Stomach (tissue), 9 donors: Measurements from ENCODE around the gene GAMT. TPM values are rescaled to one million over a fixed set of nuclear protein-coding genes. Genes with fewer than 3 reads are reported as not detected.

Experiments
- DNase-seq, 2 donors: peaks; one replicate each; pipeline versions ENCODE4 v3.0.0 to v3.0.0-alpha.2; 2013 to 2019
- H3K27ac ChIP-seq, 5 donors: fragments of 200-600 bp in 4 of 5; sonication (generic) in 4 of 5; one replicate each; pipeline ENCODE4 v1.5.1; 2013 to 2019; ENCODE audit warnings: mild to moderate bottlenecking in 1 of 5, moderate library complexity in 1 of 5
- H3K27me3 ChIP-seq, 3 donors: fragments of 200-600 bp; sonication (generic); one replicate each; pipeline ENCODE4 v1.5.1; 2017 to 2019; ENCODE audit warnings: mixed run types in 1 of 3
- H3K36me3 ChIP-seq, 4 donors: fragments of 200-600 bp; sonication (generic); 1 replicate in 3 of 4; 2 replicates in 1 of 4; pipeline ENCODE4 v1.5.1; 2016 to 2019
- H3K4me1 ChIP-seq, 4 donors: fragments of 200-600 bp; sonication (generic); one replicate each; pipeline ENCODE4 v1.5.1; 2016 to 2019
- H3K4me3 ChIP-seq, 4 donors: fragments of 200-600 bp; sonication (generic) in 3 of 4; one replicate each; pipeline ENCODE4 v1.5.1; 2016 to 2019; ENCODE audit warnings: mild to moderate bottlenecking in 1 of 4
- H3K9me3 ChIP-seq, 4 donors: fragments of 200-600 bp; sonication (generic); one replicate each; pipeline ENCODE4 v1.5.1; 2016 to 2019
- CTCF ChIP-seq, 7 experiments: fragments of 450-650 bp in 4 of 7; fragments of 200-600 bp in 3 of 7; sonication (generic) in 3 of 7; IDR thresholded peaks; one replicate each; pipeline ENCODE4 v1.5.1; 2016 to 2019; ENCODE audit warnings: antibody characterized with exemption in 7 of 7, control low read depth in 2 of 7, mild to moderate bottlenecking in 1 of 7
- EP300 ChIP-seq: sonication (generic); formaldehyde crosslinking; IDR thresholded peaks from one replicate; pipeline ENCODE4 v1.6.1; 2017; ENCODE audit warnings: antibody characterized with exemption
- POLR2A ChIP-seq, 4 donors: fragments of 450-650 bp; IDR thresholded peaks; one replicate each; pipeline ENCODE4 v1.6.1; 2016; ENCODE audit warnings: antibody characterized with exemption in 4 of 4, control low read depth in 2 of 4, mild to moderate bottlenecking in 1 of 4, moderate library complexity in 1 of 4
- POLR2AphosphoS5 ChIP-seq, 3 donors: sonication (generic); formaldehyde crosslinking; IDR thresholded peaks; one replicate each; pipeline ENCODE4 v1.6.1; 2016; ENCODE audit warnings: antibody characterized with exemption in 3 of 3
- WGBS, 5 donors: extraction: QIAGEN DNeasy Blood & Tissue Kit in 3 of 5; methylation state at CpG; one replicate each; pipeline versions ENCODE4 v1.1.5 to v1.1.7; 2013 to 2018; 5-methylcytosine and 5-hydroxymethylcytosine counted together
- intact Hi-C: fragments of 100-400 bp; cut with DNase I; formaldehyde crosslinking; loops from one replicate; pipeline ENCODE4 v1.15.1; 2023; ENCODE audit warnings: low total_unique reads
- polyA plus RNA-seq, 3 donors: library from polyadenylated mRNA; stranded (reverse); fragments of 200-250 nt; gene quantifications; one replicate each; pipeline ENCODE4 v1.2.3, GENCODE V29; 2013
- total RNA-seq, 5 donors: library from RNA; depleted of rRNA; stranded (reverse); fragments of >200 nt; gene quantifications; one replicate each; pipeline versions ENCODE4 v1.1.0 to v1.2.3, GENCODE V29; 2014 to 2016
- donor health status: healthy with polysubstance abuse.
- donor health status: Bipolar disorder and iron deficiency.
- donor health status: healthy.

Gene GAMT
- total and polyA plus RNA-seq, 8 donors: 2.6 to 102 (median 21.2) TPM; not detected in 2

- WGBS, 5 donors: 0 to 2% (median 0%) methylated on average over 8 to 23 of the region's 23 CpGs
- intact Hi-C loops: no loop called here
Measured at GRCh38 chr19:1384085-1384462, 17.3 kb downstream of the GAMT start.

GRCh38 chr19:1383312-1384084 is 17.8 kb downstream of the GAMT start, which contains the start of gene NDUFS7:
TSS of gene NDUFS7 (plus strand) at chr19:1383907. CDS start at chr19:1383927, 20 bp downstream.
- TF ChIP-seq CTCF (IDR thresholded peaks at IDR 0.05) (peak in 1 of 7 experiments; percentile 37), POLR2AphosphoS5 (IDR thresholded peaks at IDR 0.05) (peak; percentile 79 to 90 (median 84)), POLR2A (IDR thresholded peaks at IDR 0.05) (no peak), EP300 (no peak)
- peaks cover 10 to 29% (median 23%) of the 10 kb centered on the region in 4 donors for H3K36me3 ChIP-seq
- peak within 1 kb of the TSS; percentile 88 to 92 (median 89) for H3K27ac ChIP-seq
- intact Hi-C loops: no loop called here
- DNase-seq: peak; percentile 92 to 96
- no peaks in the 10 kb centered on the region for H3K27me3 ChIP-seq
- peaks cover 12 to 56% (median 45%) of the 10 kb centered on the region in 4 donors for H3K4me1 ChIP-seq
- peak within 1 kb of the TSS; percentile 72 to 96 (median 91) for H3K4me3 ChIP-seq
- no peaks in the 10 kb centered on the region for H3K9me3 ChIP-seq
- WGBS, 5 donors: 0 to 1% (median 0%) methylated on average over 34 to 90 of the region's 90 CpGs

More at GRCh38 chr19:1384085-1384462, 17.3 kb downstream of the GAMT start:
- H3K27ac ChIP-seq: peak overlapping the region; percentile 88 to 92 (median 89)
- no peaks in the 10 kb centered on the region for H3K9me3 ChIP-seq
- no peak for TF ChIP-seq EP300
- TF ChIP-seq POLR2AphosphoS5 (IDR thresholded peaks at IDR 0.05): no peak
- no peak for TF ChIP-seq POLR2A (IDR thresholded peaks at IDR 0.05)
- TF ChIP-seq CTCF (IDR thresholded peaks at IDR 0.05): no peak
- peaks cover 12 to 56% (median 45%) of the 10 kb centered on the region in 4 donors for H3K4me1 ChIP-seq
- peaks cover 16 to 34% (median 29%) of the 10 kb centered on the region in 4 donors for H3K36me3 ChIP-seq
- no peaks in the 10 kb centered on the region for H3K27me3 ChIP-seq
- peak overlapping the region; percentile 72 to 96 (median 91) for H3K4me3 ChIP-seq
- DNase-seq: no peak

GRCh38 chr19:1383017-1383311 is 18.4 kb downstream of the GAMT start:
- DNase-seq: no peak
- Histone ChIP-seq H3K27me3 (no peaks in the 10 kb centered on the region), H3K27ac (peak overlapping the region in 1 of 5 donors; percentile 91), H3K4me1 (peaks cover 12 to 51% (median 45%) of the 10 kb centered on the region in 4 donors), H3K36me3 (peaks cover 7 to 29% (median 23%) of the 10 kb centered on the region in 4 donors), H3K9me3 (no peaks in the 10 kb centered on the region), H3K4me3 (peak overlapping the region in 3 of 4 donors; percentile 72 to 96 (median 94))
- TF ChIP-seq CTCF (IDR thresholded peaks at IDR 0.05) (no peak), POLR2AphosphoS5 (IDR thresholded peaks at IDR 0.05) (no peak), POLR2A (IDR thresholded peaks at IDR 0.05) (no peak), EP300 (no peak)
- 10 to 14% (median 11%) methylated on average over 9 of the region's 9 CpGs for WGBS, 5 donors
- intact Hi-C loops: no loop called here

- no peak for DNase-seq
- Histone ChIP-seq H3K27ac (no peak overlapping the region), H3K4me1 (peaks cover 12 to 46% (median 40%) of the 10 kb centered on the region in 4 donors), H3K36me3 (peaks cover 9 to 29% (median 23%) of the 10 kb centered on the region in 4 donors), H3K4me3 (no peak overlapping the region), H3K9me3 (no peaks in the 10 kb centered on the region), H3K27me3 (no peaks in the 10 kb centered on the region)
- 72 to 85% (median 79%) methylated on average over 3 of the region's 3 CpGs for WGBS, 5 donors
- intact Hi-C loops: no loop called here
- TF ChIP-seq POLR2A (IDR thresholded peaks at IDR 0.05): no peak
- TF ChIP-seq CTCF (IDR thresholded peaks at IDR 0.05): no peak
- TF ChIP-seq EP300: no peak
- no peak for TF ChIP-seq POLR2AphosphoS5 (IDR thresholded peaks at IDR 0.05)
Measured at GRCh38 chr19:1382250-1382649, 19.1 kb downstream of the GAMT start.
